Loucy (cell line): ENCODE results near the gene CECR2.

Source experiments
- H2AFZ ChIP-seq: fragments of 200-600 bp; sonication (generic); 2 replicates; pipeline ENCODE4 v1.6.0; 2016; ENCODE audit warnings: antibody characterized with exemption, mild to moderate bottlenecking, low read length, moderate library complexity
- H3F3A ChIP-seq: fragments of 200-600 bp; 2 replicates; pipeline ENCODE4 v1.6.0; 2016; ENCODE audit warnings: antibody characterized with exemption, low read depth, mild to moderate bottlenecking
- H3K27me3 ChIP-seq: fragments of 200-600 bp; sonication (generic); 2 replicates; pipeline ENCODE4 v1.6.1; 2014; ENCODE audit warnings: low read length, mild to moderate bottlenecking; ENCODE audit not compliant: insufficient read depth, poor library complexity, severe bottlenecking
- H3K36me3 ChIP-seq: fragments of 200-600 bp; sonication (generic); 2 replicates; pipeline ENCODE4 v1.6.1; 2016; ENCODE audit warnings: low read length; ENCODE audit not compliant: insufficient read depth
- H3K4me1 ChIP-seq: fragments of 200-600 bp; sonication (generic); 2 replicates; pipeline ENCODE4 v1.5.1; 2014; ENCODE audit warnings: low read length, mild to moderate bottlenecking; ENCODE audit not compliant: insufficient read depth, poor library complexity, severe bottlenecking
- H3K4me2 ChIP-seq: fragments of 200-600 bp; sonication (generic); 2 replicates; pipeline ENCODE4 v1.6.0; 2014; ENCODE audit warnings: antibody characterized with exemption, low read length, low read depth, mild to moderate bottlenecking; ENCODE audit not compliant: poor library complexity, severe bottlenecking
- H3K4me3 ChIP-seq: fragments of 200-600 bp; sonication (generic); 2 replicates; pipeline ENCODE4 v1.5.1; 2014; ENCODE audit warnings: low read length, mild to moderate bottlenecking, mixed read lengths; ENCODE audit not compliant: poor library complexity, severe bottlenecking
- H3K79me2 ChIP-seq: fragments of 200-600 bp; sonication (generic); 2 replicates; pipeline ENCODE4 v1.6.1; 2014; ENCODE audit warnings: low read length; ENCODE audit not compliant: insufficient read depth
- H3K9ac ChIP-seq: fragments of 200-600 bp; sonication (generic); 2 replicates; pipeline ENCODE4 v1.6.0; 2014; ENCODE audit warnings: mild to moderate bottlenecking, low read depth, low read length, moderate library complexity; ENCODE audit not compliant: poor library complexity, severe bottlenecking
- H3K9me2 ChIP-seq: fragments of 200-600 bp; sonication (generic); replicated peaks from 2 replicates; pipeline ENCODE4 v1.6.1; 2016; ENCODE audit warnings: low read depth, low read length, mixed read lengths
- H3K9me3 ChIP-seq: fragments of 200-600 bp; sonication (generic); 2 replicates; pipeline ENCODE4 v1.6.1; 2014; ENCODE audit warnings: mild to moderate bottlenecking, antibody characterized with exemption, low read length, low read depth; ENCODE audit not compliant: insufficient read depth
- H4K20me1 ChIP-seq: fragments of 200-600 bp; sonication (generic); 2 replicates; pipeline ENCODE4 v1.6.0; 2014; ENCODE audit warnings: antibody characterized with exemption, low read length, mild to moderate bottlenecking; ENCODE audit not compliant: insufficient read depth, poor library complexity, severe bottlenecking
- CTCF ChIP-seq: fragments of 200-600 bp; sonication (generic); conservative IDR thresholded peaks from 2 replicates; pipeline ENCODE4 v1.5.1; 2014; ENCODE audit warnings: mild to moderate bottlenecking, antibody characterized with exemption, low read length
- EZH2phosphoT487 ChIP-seq: fragments of 200-600 bp; IDR thresholded peaks from 2 replicates; pipeline ENCODE4 v1.6.1; 2018; ENCODE audit warnings: antibody characterized with exemption, mild to moderate bottlenecking, moderate library complexity, borderline replicate concordance

CECR2 gene

DNA sequence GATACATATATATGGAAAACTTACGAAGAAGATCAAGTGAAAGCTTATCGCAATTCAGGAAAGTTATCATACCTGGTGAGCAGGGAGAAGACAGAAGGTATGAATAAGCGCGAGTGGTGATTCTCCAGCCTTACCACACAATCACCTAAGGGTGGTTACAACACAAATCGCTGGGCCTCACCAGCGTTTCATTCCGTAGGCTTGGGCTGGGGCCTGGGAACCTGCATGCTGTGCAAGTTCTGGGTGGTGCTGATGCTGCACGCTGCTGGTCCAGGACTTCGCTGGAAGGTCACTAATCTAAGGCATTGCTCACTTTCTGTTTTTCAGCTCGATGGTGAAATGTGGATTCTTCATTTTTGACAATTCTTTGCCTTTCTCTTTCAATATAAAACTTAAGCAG is 117.5 kb downstream of the CECR2 start:
- Histone ChIP-seq H3K4me2 (no peak overlapping the region), H3K79me2 (no peaks in the 10 kb centered on the region)

GRCh38 chr22:17489101-17489500 is 119.8 kb downstream of the CECR2 start:
- Histone ChIP-seq H3K27me3 (no peaks in the 10 kb centered on the region), H3K9ac (no peak overlapping the region), H3K4me1 (no peaks in the 10 kb centered on the region), H3F3A (no peaks in the 10 kb centered on the region), H3K4me3 (no peak overlapping the region), H4K20me1 (no peaks in the 10 kb centered on the region), H3K36me3 (no peaks in the 10 kb centered on the region), H2AFZ (no peak overlapping the region), H3K9me2 (no peaks in the 10 kb centered on the region), H3K79me2 (no peaks in the 10 kb centered on the region), H3K9me3 (no peaks in the 10 kb centered on the region), H3K4me2 (no peak overlapping the region)
- no peak for TF ChIP-seq EZH2phosphoT487
- no peak for TF ChIP-seq CTCF

More for the DNA sequence above, 117.5 kb downstream of the CECR2 start:
- no peaks in the 10 kb centered on the region for H3K27me3 ChIP-seq
- no peaks in the 10 kb centered on the region for H3K4me1 ChIP-seq
- H3F3A ChIP-seq = no peaks in the 10 kb centered on the region
- no peak overlapping the region for H3K9ac ChIP-seq
- no peaks in the 10 kb centered on the region for H3K36me3 ChIP-seq
- no peak for TF ChIP-seq EZH2phosphoT487
- no peak for TF ChIP-seq CTCF
- no peaks in the 10 kb centered on the region for H3K9me3 ChIP-seq
- H3K9me2 ChIP-seq = no peaks in the 10 kb centered on the region
- H2AFZ ChIP-seq = no peak overlapping the region
- H4K20me1 ChIP-seq = no peaks in the 10 kb centered on the region
- H3K4me3 ChIP-seq = no peak overlapping the region

GRCh38 chr22:17491090-17491640 is 121.9 kb downstream of the CECR2 start:
- no peak overlapping the region for H3K4me3 ChIP-seq
- no peaks in the 10 kb centered on the region for H4K20me1 ChIP-seq
- H3K36me3 ChIP-seq = no peaks in the 10 kb centered on the region
- H3K9ac ChIP-seq = no peak overlapping the region
- H3K9me2 ChIP-seq = no peaks in the 10 kb centered on the region
- no peaks in the 10 kb centered on the region for H3K79me2 ChIP-seq
- no peaks in the 10 kb centered on the region for H3K4me1 ChIP-seq
- H3K4me2 ChIP-seq = no peak overlapping the region
- H2AFZ ChIP-seq = no peak overlapping the region
- no peak for TF ChIP-seq CTCF
- TF ChIP-seq EZH2phosphoT487 = no peak
- H3K9me3 ChIP-seq = no peaks in the 10 kb centered on the region
- no peaks in the 10 kb centered on the region for H3K27me3 ChIP-seq
- H3F3A ChIP-seq = no peaks in the 10 kb centered on the region
